H9 (cell line): ENCODE data around the gene DPEP2. TPM values are rescaled to one million over a fixed set of nuclear protein-coding genes. Genes with fewer than 3 reads are reported as not detected.

Source experiments
- DNase-seq: peaks from one replicate; pipeline ENCODE4 v3.0.0-alpha.2; 2017
- H2AFZ ChIP-seq: one replicate; pipeline ENCODE4 v1.6.1; 2013; ENCODE audit warnings: mild to moderate bottlenecking, low read length, control low read depth, moderate library complexity
- H2AK5ac ChIP-seq: 2 replicates; pipeline ENCODE4 v1.6.1; 2013; ENCODE audit warnings: low read length, control low read depth, mixed read lengths; ENCODE audit not compliant: insufficient read length
- H2BK120ac ChIP-seq: one replicate; pipeline ENCODE4 v1.6.1; 2013; ENCODE audit warnings: low read depth, mild to moderate bottlenecking, low read length, control low read depth, inconsistent platforms; ENCODE audit not compliant: poor library complexity, severe bottlenecking
- H2BK12ac ChIP-seq: 2 replicates; pipeline ENCODE4 v1.6.1; 2013; ENCODE audit warnings: low read length, control low read depth, mixed read lengths, low read depth; ENCODE audit not compliant: insufficient read length
- H2BK15ac ChIP-seq: 2 replicates; pipeline ENCODE4 v1.6.1; 2013; ENCODE audit warnings: low read depth, low read length, control low read depth
- H2BK20ac ChIP-seq: one replicate; pipeline ENCODE4 v1.6.1; 2013; ENCODE audit warnings: low read depth, mild to moderate bottlenecking, low read length, control low read depth, inconsistent platforms; ENCODE audit not compliant: poor library complexity, severe bottlenecking
- H2BK5ac ChIP-seq: 2 replicates; pipeline ENCODE4 v1.6.1; 2013; ENCODE audit warnings: low read length, control low read depth, mixed read lengths; ENCODE audit not compliant: insufficient read length
- H3K14ac ChIP-seq: 2 replicates; pipeline ENCODE4 v1.6.1; 2013; ENCODE audit warnings: low read length, control low read depth; ENCODE audit not compliant: insufficient read depth
- H3K18ac ChIP-seq: 2 replicates; pipeline ENCODE4 v1.6.1; 2013; ENCODE audit warnings: low read depth, mild to moderate bottlenecking, mixed read lengths, low read length, control low read depth; ENCODE audit not compliant: insufficient read length
- H3K23ac ChIP-seq: 2 replicates; pipeline ENCODE4 v1.6.1; 2013; ENCODE audit warnings: low read length, control low read depth, mixed read lengths, low read depth; ENCODE audit not compliant: insufficient read length
- H3K23me2 ChIP-seq: 2 replicates; pipeline ENCODE4 v1.6.1; 2013; ENCODE audit warnings: low read depth, mild to moderate bottlenecking, mixed read lengths, low read length, control low read depth; ENCODE audit not compliant: insufficient read length, poor library complexity, severe bottlenecking
- H3K27ac ChIP-seq: 2 replicates; pipeline ENCODE4 v1.5.1; 2013; ENCODE audit warnings: low read length, control low read depth, mixed read lengths, low read depth; ENCODE audit not compliant: insufficient read length
- H3K27me3 ChIP-seq: 2 replicates; pipeline ENCODE4 v1.6.1; 2013; ENCODE audit warnings: low read length, control low read depth, inconsistent platforms; ENCODE audit not compliant: insufficient read depth
- H3K4ac ChIP-seq: 2 replicates; pipeline ENCODE4 v1.6.1; 2013; ENCODE audit warnings: low read depth, mild to moderate bottlenecking, control low read depth, inconsistent platforms, low read length, moderate library complexity
- H3K4me1 ChIP-seq: 2 replicates; pipeline ENCODE4 v1.6.1; 2013; ENCODE audit warnings: low read length, control low read depth, inconsistent platforms; ENCODE audit not compliant: insufficient read depth
- H3K4me2 ChIP-seq: 2 replicates; pipeline ENCODE4 v1.6.1; 2013; ENCODE audit warnings: low read length, control low read depth, mixed read lengths; ENCODE audit not compliant: insufficient read length, insufficient read depth
- H3K56ac ChIP-seq: 2 replicates; pipeline ENCODE4 v1.6.1; 2013; ENCODE audit warnings: low read depth, mild to moderate bottlenecking, mixed read lengths, low read length, control low read depth; ENCODE audit not compliant: insufficient read length
- H3K79me1 ChIP-seq: 2 replicates; pipeline ENCODE4 v1.6.1; 2013; ENCODE audit warnings: low read depth, mild to moderate bottlenecking, moderate library complexity, low read length, control low read depth, inconsistent platforms; ENCODE audit not compliant: insufficient read depth, poor library complexity, severe bottlenecking
- H3K79me2 ChIP-seq: 2 replicates; pipeline ENCODE4 v1.6.1; 2013; ENCODE audit warnings: low read length, control low read depth, inconsistent platforms; ENCODE audit not compliant: insufficient read depth
- H3K9ac ChIP-seq: 2 replicates; pipeline ENCODE4 v1.6.1; 2013; ENCODE audit warnings: low read length, control low read depth, mixed read lengths; ENCODE audit not compliant: insufficient read length; ENCODE audit errors: extremely low read depth
- H3K9me3 ChIP-seq: one replicate; pipeline ENCODE4 v1.6.1; 2013; ENCODE audit warnings: low read depth, low read length, inconsistent platforms; ENCODE audit not compliant: control insufficient read depth
- H3T11ph ChIP-seq: one replicate; pipeline ENCODE4 v1.6.1; 2013; ENCODE audit warnings: mild to moderate bottlenecking, low read length, control low read depth, inconsistent platforms
- H4K20me1 ChIP-seq: one replicate; pipeline ENCODE4 v1.6.1; 2013; ENCODE audit not compliant: control insufficient read depth, insufficient read length, insufficient read depth
- H4K5ac ChIP-seq: 2 replicates; pipeline ENCODE4 v1.6.1; 2013; ENCODE audit warnings: low read depth, mild to moderate bottlenecking, mixed read lengths, low read length, control low read depth; ENCODE audit not compliant: insufficient read length
- H4K8ac ChIP-seq: replicated peaks from 2 replicates; pipeline ENCODE4 v1.6.1; 2013; ENCODE audit warnings: low read length, control low read depth, mixed read lengths, low read depth; ENCODE audit not compliant: insufficient read length
- H4K91ac ChIP-seq: 2 replicates; pipeline ENCODE4 v1.6.1; 2013; ENCODE audit warnings: low read depth, mild to moderate bottlenecking, moderate library complexity, mixed read lengths, low read length, control low read depth; ENCODE audit not compliant: insufficient read length
- H3K27ac Mint-ChIP-seq, 3 experiments: 2 replicates in 2 of 3; 3 replicates in 1 of 3; pipeline ENCODE4 v1.8.0; 2020 to 2021; ENCODE audit warnings: mixed read lengths in 3 of 3, mild to moderate bottlenecking in 1 of 3, moderate library complexity in 1 of 3
- H3K27me3 Mint-ChIP-seq: 2 replicates; pipeline ENCODE4 v1.8.0; 2021; ENCODE audit warnings: low read depth, mild to moderate bottlenecking, moderate library complexity, mixed read lengths
- H3K36me3 Mint-ChIP-seq, 3 experiments: 2 replicates in 2 of 3; 3 replicates in 1 of 3; pipeline ENCODE4 v1.8.0; 2020 to 2021; ENCODE audit warnings: low read depth in 3 of 3, mixed read lengths in 3 of 3; ENCODE audit not compliant: insufficient read depth in 1 of 3
- H3K4me1 Mint-ChIP-seq, 2 experiments: 2 replicates each; pipeline ENCODE4 v1.8.0; 2020; ENCODE audit warnings: mixed read lengths in 2 of 2
- H3K4me3 Mint-ChIP-seq, 2 experiments: 2 replicates in 1 of 2; 3 replicates in 1 of 2; pipeline ENCODE4 v1.8.0; 2020 to 2021; ENCODE audit warnings: mild to moderate bottlenecking in 2 of 2, mixed read lengths in 2 of 2, moderate library complexity in 1 of 2
- H3K9me3 Mint-ChIP-seq, 2 experiments: 2 replicates in 1 of 2; 3 replicates in 1 of 2; pipeline ENCODE4 v1.8.0; 2020; ENCODE audit warnings: mild to moderate bottlenecking in 2 of 2, mixed read lengths in 2 of 2, moderate library complexity in 1 of 2
- CTCF ChIP-seq: fragments of 200-600 bp; sonication (generic); conservative IDR thresholded peaks from 3 replicates; pipeline ENCODE4 v1.8.0; 2021; ENCODE audit warnings: antibody characterized with exemption, mild to moderate bottlenecking
- WGBS: extraction: QIAGEN DNeasy Blood & Tissue Kit; methylation state at CpG from one replicate; pipeline ENCODE4 v1.1.7; 2013; ENCODE audit warnings: missing lambda C conversion rate, low lambda C conversion rate, mixed read lengths; ENCODE audit not compliant: insufficient read length; ENCODE audit errors: extremely low coverage; 5-methylcytosine and 5-hydroxymethylcytosine counted together
- total RNA-seq: library from RNA; stranded (reverse); gene quantifications from 2 replicates; pipeline ENCODE4 v1.2.1, GENCODE V29; 2021

DPEP2 gene
- total RNA-seq, 1 experiment from 2014 or later, result not detected

DNA sequence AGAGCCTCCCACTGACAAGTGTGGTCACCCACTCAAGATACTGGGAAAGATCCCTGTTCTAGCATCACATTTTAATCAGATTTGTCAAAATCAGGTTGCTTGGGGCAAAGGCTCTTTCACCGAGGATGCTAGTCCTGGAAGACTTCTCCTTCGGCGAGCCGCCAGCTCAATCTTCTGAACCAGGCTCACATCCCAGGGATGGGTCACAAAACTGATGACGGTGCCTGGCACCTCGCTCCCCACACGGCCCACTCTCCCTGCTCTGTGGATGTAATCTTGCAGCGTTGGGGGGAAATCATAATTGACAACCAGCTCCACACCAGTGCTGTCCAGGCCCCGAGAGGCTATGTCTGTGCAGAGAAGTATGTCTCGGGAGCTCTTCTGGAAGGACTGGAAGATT is 22.2 kb upstream of the DPEP2 start:
- H2BK12ac ChIP-seq, result no peak overlapping the region
- WGBS, result no CpG with 5 or more reads among the region's 10 CpGs

More for the DNA sequence above, 22.2 kb upstream of the DPEP2 start:
- peak overlapping the region; percentile 95 to 100 for H3K4me3 Mint-ChIP-seq
- peaks cover 6 to 17% of the 10 kb centered on the region in 2 experiments for H3K4me1 Mint-ChIP-seq
- H3K27me3 Mint-ChIP-seq, result no peaks in the 10 kb centered on the region; the same call in 1 of the 2 replicates
- Histone ChIP-seq H3K4me1 (peaks cover 4% of the 10 kb centered on the region; the same call in 1 of the 2 replicates), H2BK120ac (no peak overlapping the region), H3K27ac (no peak overlapping the region), H2AK5ac (no peak overlapping the region), H3K79me1 (peaks cover 4% of the 10 kb centered on the region), H4K8ac (no peak overlapping the region), H3K9me3 (no peaks in the 10 kb centered on the region), H3K18ac (no peak overlapping the region), H2AFZ (no peak overlapping the region), H3K27me3 (no peaks in the 10 kb centered on the region), H3K4ac (no peak overlapping the region), H4K91ac (no peak overlapping the region), H4K5ac (no peak overlapping the region), H3K23me2 (peaks cover 5% of the 10 kb centered on the region), H4K20me1 (no peaks in the 10 kb centered on the region), H2BK15ac (no peak overlapping the region), H3K4me2 (peak overlapping the region; percentile 82), H3K14ac (no peak overlapping the region), H2BK20ac (no peak overlapping the region), H3K79me2 (peaks cover 8% of the 10 kb centered on the region; the same call in 1 of the 2 replicates), H3K9ac (no peak overlapping the region), H3K23ac (no peak overlapping the region), H3K56ac (no peak overlapping the region), H3T11ph (no peak overlapping the region), H2BK5ac (no peak overlapping the region)
- no peaks in the 10 kb centered on the region; a peak in 1 of 5 replicates for H3K9me3 Mint-ChIP-seq
- no peak overlapping the region for H3K27ac Mint-ChIP-seq
- no peak for DNase-seq
- no peak for TF ChIP-seq CTCF
- H3K36me3 Mint-ChIP-seq, result peaks cover 9 to 22% (median 16%) of the 10 kb centered on the region in 3 experiments
